ENCODE results near the gene OR7C1. TPM values are rescaled to one million over a fixed set of nuclear protein-coding genes. Genes with fewer than 3 reads are reported as not detected.

OR7C1 gene
- total RNA-seq, 4 donors from 2014 or later: 0.06 TPM; not detected in 2

GRCh38 chr19:14761607-14762006, 73.4 kb downstream of the OR7C1 start:
- Histone ChIP-seq H3K9me3 (peaks cover 0 to 9% (median 0%) of the 10 kb centered on the region in 4 donors), H3K4me3 (no peak overlapping the region), H3K27me3 (peaks cover 0 to 27% (median 0%) of the 10 kb centered on the region in 4 donors), H3K27ac (replicated peaks in 1 of 4) (no peak overlapping the region), H3K4me1 (no peaks in the 10 kb centered on the region), H3K36me3 (no peaks in the 10 kb centered on the region)
- WGBS: 61% methylated on average over 5 of the region's 5 CpGs
- no peak for TF ChIP-seq CTCF (IDR thresholded peaks at IDR 0.05)
- no peak for TF ChIP-seq POLR2A (IDR thresholded peaks at IDR 0.05; ENCODE audit: low read depth)
- no peak for TF ChIP-seq POLR2AphosphoS5 (IDR thresholded peaks at IDR 0.05)
- no peak for TF ChIP-seq EP300 (IDR thresholded peaks at IDR 0.05)
- intact Hi-C loops (cut with DNase I): no loop called here
- no peak for DNase-seq (ENCODE audit: extremely low spot score)

GRCh38 chr19:14758816-14759215, 76.2 kb downstream of the OR7C1 start:
- Histone ChIP-seq H3K9me3 (peaks cover 0 to 9% (median 0%) of the 10 kb centered on the region in 4 donors), H3K27me3 (peaks cover 0 to 13% (median 0%) of the 10 kb centered on the region in 4 donors), H3K4me3 (no peak overlapping the region), H3K36me3 (peaks cover 0 to 2% (median 0%) of the 10 kb centered on the region in 4 donors), H3K4me1 (no peaks in the 10 kb centered on the region), H3K27ac (replicated peaks in 1 of 4) (no peak overlapping the region)
- TF ChIP-seq POLR2A (IDR thresholded peaks at IDR 0.05; ENCODE audit: low read depth) (no peak), EP300 (IDR thresholded peaks at IDR 0.05) (no peak), CTCF (IDR thresholded peaks at IDR 0.05) (no peak), POLR2AphosphoS5 (IDR thresholded peaks at IDR 0.05) (no peak)
- 37% methylated on average over 16 of the region's 16 CpGs for whole genome bisulfite sequencing
- intact Hi-C loops (cut with DNase I): no loop called here
- DNase-seq (ENCODE audit: extremely low spot score): no peak

- H3K4me3 ChIP-seq: no peak overlapping the region
- TF ChIP-seq POLR2A (IDR thresholded peaks at IDR 0.05; ENCODE audit: low read depth) (no peak), CTCF (IDR thresholded peaks at IDR 0.05) (no peak), POLR2AphosphoS5 (IDR thresholded peaks at IDR 0.05) (no peak), EP300 (IDR thresholded peaks at IDR 0.05) (no peak)
- 67% methylated on average over 6 of the region's 6 CpGs for WGBS
Observed at GRCh38 chr19:14748601-14749000, 86.4 kb downstream of the OR7C1 start.

More at GRCh38 chr19:14748601-14749000, 86.4 kb downstream of the OR7C1 start:
- no peak for DNase-seq (ENCODE audit: extremely low spot score)
- Histone ChIP-seq H3K27me3 (no peaks in the 10 kb centered on the region), H3K4me1 (no peaks in the 10 kb centered on the region), H3K9me3 (peaks cover 0 to 4% (median 0%) of the 10 kb centered on the region in 4 donors), H3K36me3 (no peaks in the 10 kb centered on the region), H3K27ac (replicated peaks in 1 of 4) (no peak overlapping the region)
- intact Hi-C loops (cut with DNase I): no loop called here

Small RNAs within 50 kb of the gene (small RNA-seq; reads per million reads assigned to genes)
- gene AC005255.1: 0 reads per million in 3 donors

Other genes with a start within 250 kb of the OR7C1 start
- gene ADGRE3, start 160.3 kb downstream of the OR7C1 start, total RNA-seq: under 1 TPM in 1 of 4 donors, not detected in 3; 0.50 TPM
- 10 to 100 TPM; 14.5 to 32.9 (median 25.4) TPM for gene ZNF333, start 145.1 kb downstream of the OR7C1 start, total RNA-seq
- 1 to 10 TPM in 3 of 4 donors, under 1 TPM in 1; 0.65 to 6.0 (median 3.0) TPM for gene ADGRE2, start 56.6 kb downstream of the OR7C1 start, total RNA-seq
- under 1 TPM in 1 of 4 donors, not detected in 3; 0.52 TPM for gene OR7A5, start within 50 bp of the OR7C1 start, total RNA-seq
- not detected for gene OR7A10, start 13.7 kb upstream of the OR7C1 start, total RNA-seq
- not detected for gene OR7A17, start 50.9 kb upstream of the OR7C1 start, total RNA-seq
- gene OR7C2, start 106.3 kb upstream of the OR7C1 start, total RNA-seq: not detected
- not detected for gene SLC1A6, start 144.7 kb upstream of the OR7C1 start, total RNA-seq
- gene CASP14, start 214.3 kb upstream of the OR7C1 start, total RNA-seq: not detected
- not detected for gene OR1I1, start 247.0 kb upstream of the OR7C1 start, total RNA-seq

All from esophagus muscularis mucosa (tissue), 4 donors.